Spleen (tissue), 7 donors: Measurements from ENCODE around the gene AKAP9.

Experiments used
- POLR2AphosphoS5 ChIP-seq, 3 donors: sonication (generic); formaldehyde crosslinking; IDR thresholded peaks; one replicate each; pipeline ENCODE4 v1.5.1; 2017; ENCODE audit warnings: antibody characterized with exemption in 3 of 3
- TF ChIP-seq, protein P1 (sequence below), 11 experiments: fragments of 200-600 bp in 7 of 11; fragments of 450-650 bp in 4 of 11; sonication (generic) in 4 of 11; IDR thresholded peaks in 8 of 11; conservative IDR thresholded peaks in 3 of 11; 1 replicate in 7 of 11; 2 replicates in 4 of 11; pipeline versions ENCODE4 v1.4.0 to v1.8.0; 2016 to 2021; ENCODE audit warnings: antibody characterized with exemption in 11 of 11, inconsistent platforms in 4 of 11, mild to moderate bottlenecking in 1 of 11
- donor health status: DM: no; HTN: no; CAD: no; lungs with moderate emphysema.
- donor health status: DM: no; HTN: no; CAD: no.
- donor health status: DM: no; HTN: no; CAD: no.

DNA sequence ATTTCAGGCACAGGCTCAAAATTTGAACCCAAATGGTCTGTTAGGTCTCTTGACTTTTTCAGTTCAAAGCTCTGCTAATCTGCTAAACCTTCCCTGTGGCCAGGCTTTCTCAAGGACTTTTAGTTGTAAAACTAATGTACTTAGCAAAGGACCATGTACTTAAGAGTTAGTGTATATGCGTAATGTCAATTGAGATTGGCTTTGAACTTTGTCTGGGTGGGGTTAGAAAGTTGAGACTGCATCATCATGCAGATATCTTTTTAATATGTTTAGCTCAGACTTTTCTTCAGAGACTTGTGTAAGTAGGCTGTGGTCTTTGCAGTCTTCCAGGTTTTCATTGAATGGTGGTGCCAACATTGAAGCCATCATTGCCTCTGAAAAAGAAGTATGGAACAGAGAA is 159.9 kb downstream of the AKAP9 start:
- TF ChIP-seq, protein P1, sequence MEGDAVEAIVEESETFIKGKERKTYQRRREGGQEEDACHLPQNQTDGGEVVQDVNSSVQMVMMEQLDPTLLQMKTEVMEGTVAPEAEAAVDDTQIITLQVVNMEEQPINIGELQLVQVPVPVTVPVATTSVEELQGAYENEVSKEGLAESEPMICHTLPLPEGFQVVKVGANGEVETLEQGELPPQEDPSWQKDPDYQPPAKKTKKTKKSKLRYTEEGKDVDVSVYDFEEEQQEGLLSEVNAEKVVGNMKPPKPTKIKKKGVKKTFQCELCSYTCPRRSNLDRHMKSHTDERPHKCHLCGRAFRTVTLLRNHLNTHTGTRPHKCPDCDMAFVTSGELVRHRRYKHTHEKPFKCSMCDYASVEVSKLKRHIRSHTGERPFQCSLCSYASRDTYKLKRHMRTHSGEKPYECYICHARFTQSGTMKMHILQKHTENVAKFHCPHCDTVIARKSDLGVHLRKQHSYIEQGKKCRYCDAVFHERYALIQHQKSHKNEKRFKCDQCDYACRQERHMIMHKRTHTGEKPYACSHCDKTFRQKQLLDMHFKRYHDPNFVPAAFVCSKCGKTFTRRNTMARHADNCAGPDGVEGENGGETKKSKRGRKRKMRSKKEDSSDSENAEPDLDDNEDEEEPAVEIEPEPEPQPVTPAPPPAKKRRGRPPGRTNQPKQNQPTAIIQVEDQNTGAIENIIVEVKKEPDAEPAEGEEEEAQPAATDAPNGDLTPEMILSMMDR (IDR thresholded peaks at IDR 0.05 in 8 of 11, conservative IDR thresholded peaks at IDR 0.05 in 3 of 11) = no peak
- no peak for TF ChIP-seq POLR2AphosphoS5 (IDR thresholded peaks at IDR 0.05)
